ENCODE measurements around the gene COX10.

- TF ChIP-seq POLR2A (IDR thresholded peaks at IDR 0.05; ENCODE audit: low read depth, low read length) (no peak), POLR2AphosphoS5 (IDR thresholded peaks at IDR 0.05; ENCODE audit: low read depth, low read length) (no peak), TAF1 (IDR thresholded peaks at IDR 0.05; ENCODE audit: low read depth, low read length) (no peak), POU2F2 (IDR thresholded peaks at IDR 0.05; ENCODE audit: low read depth, low read length) (no peak), SPI1 (IDR thresholded peaks at IDR 0.05; ENCODE audit: low read depth, low read length) (no peak), PAX5 (IDR thresholded peaks at IDR 0.05; ENCODE audit: insufficient read depth, low read length, severe bottlenecking) (no peak)
Observed at GRCh38 chr17:14091367-14091766, 22.1 kb downstream of the COX10 start.

All from GM12891 (cell line).